UCSD-AML1 (cell line): ENCODE data around the gene BASP1.
A peak's percentile ranks its signal among the peaks of the same experiment; 100 is the strongest.
"Not testable (repeated sequence)": the region's sequence is repeated elsewhere in the genome, so short reads cannot be mapped to it uniquely, and the experiment has no call there.

Experiments used
- DNase-seq: peaks from one replicate; lab custom pipeline; 2025; ENCODE audit not compliant: unreplicated experiment; lab: John Stamatoyannopoulos, UW

BASP1 gene

GRCh38 chr5:17190799-17191391, 26.5 kb upstream of the BASP1 start:
- no peak for DNase-seq

- not testable (repeated sequence) for DNase-seq
These were observed 25.9 kb upstream of the BASP1 start for GRCh38 chr5:17191574-17191973.

- DNase-seq, result no peak
These were observed 25.2 kb upstream of the BASP1 start for GRCh38 chr5:17192191-17192590.

GRCh38 chr5:17196024-17196423, 21.4 kb upstream of the BASP1 start:
- DNase-seq, result no peak

- no peak for DNase-seq
These were observed 20.7 kb upstream of the BASP1 start for GRCh38 chr5:17196697-17197096.

GRCh38 chr5:17203329-17204132, 13.9 kb upstream of the BASP1 start:
- no peak for DNase-seq

- no peak for DNase-seq
These were observed 13.3 kb upstream of the BASP1 start for GRCh38 chr5:17204133-17204489.

GRCh38 chr5:17206021-17206420, 11.4 kb upstream of the BASP1 start:
- DNase-seq, result no peak

- DNase-seq, result no peak
These were observed 5.2 kb upstream of the BASP1 start for GRCh38 chr5:17212191-17212590.

- DNase-seq, result no peak
These were observed 4.4 kb upstream of the BASP1 start for GRCh38 chr5:17212996-17213395.

- DNase-seq, result no peak
These were observed 3.5 kb upstream of the BASP1 start for GRCh38 chr5:17213938-17214337.

- no peak for DNase-seq
These were observed 2.5 kb upstream of the BASP1 start for GRCh38 chr5:17214893-17215292.

- DNase-seq, result no peak
These were observed 2.1 kb upstream of the BASP1 start for GRCh38 chr5:17215361-17215760.

- DNase-seq, result peak; percentile 84
These were observed 1.1 kb upstream of the BASP1 start for GRCh38 chr5:17216176-17216973.

- peak; percentile 74 for DNase-seq
These were observed 398 bp upstream of the BASP1 start for GRCh38 chr5:17216974-17217492.

- DNase-seq, result peak; percentile 51
These were observed 1.0 kb downstream of the BASP1 start for GRCh38 chr5:17218353-17219005.

GRCh38 chr5:17219006-17219422, 1.6 kb downstream of the BASP1 start:
- DNase-seq, result peak; percentile 51

GRCh38 chr5:17219469-17219868, 2.0 kb downstream of the BASP1 start:
- DNase-seq, result no peak

- DNase-seq, result no peak
These were observed 2.6 kb downstream of the BASP1 start for GRCh38 chr5:17219992-17220391.

- no peak for DNase-seq
These were observed 3.0 kb downstream of the BASP1 start for GRCh38 chr5:17220469-17220868.
